ENCODE measurements around the gene FOXK2. TPM values are rescaled to one million over a fixed set of nuclear protein-coding genes. Genes with fewer than 3 reads are reported as not detected.

The FOXK2 gene
- total RNA-seq, 3 donors from 2014 or later, result 25.0 to 48.6 (median 36.7) TPM

DNA sequence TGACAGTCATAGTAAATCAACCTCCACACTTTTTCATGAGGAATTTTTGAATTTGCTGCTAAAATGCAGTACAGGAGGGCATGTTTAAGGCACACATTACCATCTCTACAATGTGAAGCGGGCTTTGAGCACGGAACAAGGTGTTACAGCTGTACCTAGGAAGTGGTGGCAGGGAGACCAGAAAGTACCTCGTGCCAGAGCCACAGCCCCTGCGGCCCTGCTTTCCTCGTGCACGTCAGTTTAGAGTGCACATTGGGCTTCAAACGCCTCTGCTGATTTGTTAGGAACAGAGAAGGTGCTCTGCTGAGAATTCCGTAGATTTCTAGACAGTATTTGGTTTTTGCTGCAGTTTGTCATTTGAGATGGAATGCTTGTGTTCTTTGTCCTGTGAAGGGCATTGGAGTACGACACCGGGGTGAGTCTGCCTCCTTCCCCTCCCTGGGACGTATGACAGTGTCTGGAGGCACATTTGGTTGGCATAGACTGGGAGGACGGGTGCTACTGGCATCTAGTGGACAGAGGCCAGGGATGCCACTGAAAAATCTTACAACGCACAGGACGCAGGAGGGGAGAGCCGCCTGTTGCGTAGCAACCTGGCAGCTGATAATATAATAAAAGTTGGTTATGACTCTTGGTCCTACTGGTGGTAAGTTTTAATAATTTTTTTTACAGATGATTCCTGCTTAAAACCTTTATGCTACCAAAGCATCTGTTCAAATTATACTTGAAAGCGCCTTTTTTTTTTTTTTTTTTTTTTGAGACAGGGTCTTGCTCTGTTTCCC, 9.1 kb downstream of the FOXK2 start:
- TF ChIP-seq, protein P1, sequence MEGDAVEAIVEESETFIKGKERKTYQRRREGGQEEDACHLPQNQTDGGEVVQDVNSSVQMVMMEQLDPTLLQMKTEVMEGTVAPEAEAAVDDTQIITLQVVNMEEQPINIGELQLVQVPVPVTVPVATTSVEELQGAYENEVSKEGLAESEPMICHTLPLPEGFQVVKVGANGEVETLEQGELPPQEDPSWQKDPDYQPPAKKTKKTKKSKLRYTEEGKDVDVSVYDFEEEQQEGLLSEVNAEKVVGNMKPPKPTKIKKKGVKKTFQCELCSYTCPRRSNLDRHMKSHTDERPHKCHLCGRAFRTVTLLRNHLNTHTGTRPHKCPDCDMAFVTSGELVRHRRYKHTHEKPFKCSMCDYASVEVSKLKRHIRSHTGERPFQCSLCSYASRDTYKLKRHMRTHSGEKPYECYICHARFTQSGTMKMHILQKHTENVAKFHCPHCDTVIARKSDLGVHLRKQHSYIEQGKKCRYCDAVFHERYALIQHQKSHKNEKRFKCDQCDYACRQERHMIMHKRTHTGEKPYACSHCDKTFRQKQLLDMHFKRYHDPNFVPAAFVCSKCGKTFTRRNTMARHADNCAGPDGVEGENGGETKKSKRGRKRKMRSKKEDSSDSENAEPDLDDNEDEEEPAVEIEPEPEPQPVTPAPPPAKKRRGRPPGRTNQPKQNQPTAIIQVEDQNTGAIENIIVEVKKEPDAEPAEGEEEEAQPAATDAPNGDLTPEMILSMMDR (IDR thresholded peaks at IDR 0.05), result peak in 2 of 3 donors; percentile 55 to 70
- TF ChIP-seq POLR2A (IDR thresholded peaks at IDR 0.05), result no peak
- Histone ChIP-seq H3K27ac (peak overlapping the region; percentile 77 to 83), H3K4me3 (peak overlapping the region in 1 of 3 donors; percentile 17), H3K9me3 (no peaks in the 10 kb centered on the region), H3K4me1 (peaks cover 0 to 25% of the 10 kb centered on the region in 2 donors), H3K36me3 (no peaks in the 10 kb centered on the region), H3K27me3 (no peaks in the 10 kb centered on the region)
- DNase-seq (ENCODE audit: low spot score in 2 of 2), result peak; percentile 60 to 82
- intact Hi-C loops (cut with DNase I; ENCODE audit: low total_unique reads), result no loop called here

- Histone ChIP-seq H3K27ac (peak overlapping the region; percentile 59 to 77), H3K27me3 (no peaks in the 10 kb centered on the region), H3K4me3 (no peak overlapping the region), H3K4me1 (peaks cover 0 to 25% of the 10 kb centered on the region in 2 donors), H3K36me3 (no peaks in the 10 kb centered on the region), H3K9me3 (no peaks in the 10 kb centered on the region)
- intact Hi-C loops (cut with DNase I; ENCODE audit: low total_unique reads), result loop anchor here (5.0 kb wide), 1 partner anchor 1213 kb away; no protein-coding TSS in a partner anchor
- no peak for DNase-seq (ENCODE audit: low spot score in 2 of 2)
- TF ChIP-seq POLR2AphosphoS5 (IDR thresholded peaks at IDR 0.05) (no peak), POLR2A (IDR thresholded peaks at IDR 0.05) (no peak)
- TF ChIP-seq, protein P1 (IDR thresholded peaks at IDR 0.05), result no peak
Measured at GRCh38 chr17:82529914-82530300, 10.4 kb downstream of the FOXK2 start.

GRCh38 chr17:82531431-82531881, 11.9 kb downstream of the FOXK2 start:
- Histone ChIP-seq H3K27ac (peak overlapping the region in 1 of 2 donors; percentile 15), H3K4me1 (peaks cover 0 to 23% of the 10 kb centered on the region in 2 donors)

GRCh38 chr17:82534401-82534812, 14.9 kb downstream of the FOXK2 start:
- intact Hi-C loops (cut with DNase I; ENCODE audit: low total_unique reads), result loop anchor here (5.0 kb wide), 1 partner anchor 1217 kb away; no protein-coding TSS in a partner anchor

More at GRCh38 chr17:82531431-82531881, 11.9 kb downstream of the FOXK2 start:
- intact Hi-C loops (cut with DNase I; ENCODE audit: low total_unique reads), result loop anchor here (5.0 kb wide), 1 partner anchor 1214 kb away; no protein-coding TSS in a partner anchor
- H3K4me3 ChIP-seq, result no peak overlapping the region
- TF ChIP-seq, protein P1 (IDR thresholded peaks at IDR 0.05), result no peak
- no peak for TF ChIP-seq POLR2AphosphoS5 (IDR thresholded peaks at IDR 0.05)
- TF ChIP-seq POLR2A (IDR thresholded peaks at IDR 0.05), result no peak
- H3K9me3 ChIP-seq, result no peaks in the 10 kb centered on the region
- no peaks in the 10 kb centered on the region for H3K36me3 ChIP-seq
- DNase-seq (ENCODE audit: low spot score in 2 of 2), result no peak
- no peaks in the 10 kb centered on the region for H3K27me3 ChIP-seq

More at GRCh38 chr17:82534401-82534812, 14.9 kb downstream of the FOXK2 start:
- peaks cover 5 to 18% of the 10 kb centered on the region in 2 donors for H3K4me1 ChIP-seq
- no peaks in the 10 kb centered on the region for H3K27me3 ChIP-seq
- TF ChIP-seq POLR2AphosphoS5 (IDR thresholded peaks at IDR 0.05), result no peak
- TF ChIP-seq, protein P1 (IDR thresholded peaks at IDR 0.05), result no peak
- TF ChIP-seq POLR2A (IDR thresholded peaks at IDR 0.05), result no peak
- H3K27ac ChIP-seq, result peak overlapping the region; percentile 92 to 94
- no peaks in the 10 kb centered on the region for H3K9me3 ChIP-seq
- DNase-seq (ENCODE audit: low spot score in 2 of 2), result no peak
- H3K36me3 ChIP-seq, result no peaks in the 10 kb centered on the region
- H3K4me3 ChIP-seq, result no peak overlapping the region

All from breast epithelium (tissue), 4 donors.